K562 (cell line): ENCODE data around the gene ABT1. TPM values are rescaled to one million over a fixed set of nuclear protein-coding genes. Genes with fewer than 3 reads are reported as not detected.

Experiments used
- BACH1 ChIP-seq: fragments of 200-800 bp; sonication (Bioruptor generic); IDR thresholded peaks from 2 replicates; pipeline ENCODE4 v1.6.1; 2016; ENCODE audit warnings: missing genetic modification characterization, missing compliant biosample characterization
- BCOR ChIP-seq: fragments of 450-650 bp; IDR thresholded peaks from 2 replicates; pipeline ENCODE4 v1.6.1; 2016
- CHAMP1 ChIP-seq: fragments of 450-650 bp; IDR thresholded peaks from 2 replicates; pipeline ENCODE4 v1.6.1; 2016; ENCODE audit warnings: mild to moderate bottlenecking
- CHD2 ChIP-seq: IDR thresholded peaks from 2 replicates; pipeline ENCODE4 v1.6.1; 2011; ENCODE audit warnings: low read depth, low read length
- HEY1 ChIP-seq: fragments of 250-450 bp; sonication (Bioruptor Pico); IDR thresholded peaks from 2 replicates; pipeline ENCODE4 v1.5.0; 2020; ENCODE audit warnings: mild to moderate bottlenecking, moderate library complexity, borderline replicate concordance
- ILF3 ChIP-seq: fragments of 450-650 bp; IDR thresholded peaks from 2 replicates; pipeline ENCODE4 v1.6.1; 2018; ENCODE audit warnings: antibody characterized with exemption, mild to moderate bottlenecking, moderate library complexity, borderline replicate concordance
- MXD1 ChIP-seq: fragments of 250-450 bp; sonication (Bioruptor Pico); IDR thresholded peaks from 2 replicates; pipeline ENCODE4 v1.8.0; 2021; ENCODE audit warnings: borderline replicate concordance, mild to moderate bottlenecking, moderate library complexity; ENCODE audit not compliant: poor library complexity, severe bottlenecking
- RAD21 ChIP-seq, 2 experiments: fragments of 250-450 bp in 1 of 2; fragments of 450-650 bp in 1 of 2; sonication (Bioruptor Pico) in 1 of 2; formaldehyde crosslinking in 1 of 2; IDR thresholded peaks in 1 of 2; conservative IDR thresholded peaks in 1 of 2; 2 replicates each; pipeline versions ENCODE4 v1.4.0 to v1.8.0; 2020 to 2022; ENCODE audit warnings: mild to moderate bottlenecking in 2 of 2, moderate library complexity in 1 of 2
- SLC30A9 ChIP-seq: fragments of 250-450 bp; sonication (Bioruptor Pico); IDR thresholded peaks from 2 replicates; pipeline ENCODE4 v1.8.0; 2022; ENCODE audit warnings: mild to moderate bottlenecking, moderate library complexity
- ZNF277 ChIP-seq: fragments of 250-450 bp; sonication (Bioruptor Pico); IDR thresholded peaks from 2 replicates; pipeline ENCODE4 v1.8.0; 2022; ENCODE audit warnings: inconsistent platforms, mild to moderate bottlenecking, moderate library complexity, borderline replicate concordance
- ZNF512 ChIP-seq: IDR thresholded peaks from 2 replicates; pipeline ENCODE4 v1.6.1; 2016; ENCODE audit warnings: missing genetic modification characterization, missing compliant biosample characterization
- polyA plus RNA-seq, 8 experiments: library from polyadenylated mRNA; depleted of rRNA in 4 of 8; stranded (reverse) in 5 of 8; unstranded in 3 of 8; fragments of >200 nt; fragmentation: Nextera tagmentation in 2 of 8; fragmentation: Illumina TruSeq in 1 of 8; extraction: Ambion mirVana in 2 of 8; extraction: Trizol in 1 of 8; gene quantifications; 2 replicates each; pipeline versions ENCODE4 v1.2.1 to v1.2.3, GENCODE V29; 2011 to 2014; ENCODE audit warnings: inconsistent platforms in 1 of 8, missing spikeins in 1 of 8
- total RNA-seq, 7 experiments: library from RNA; depleted of rRNA in 6 of 7; stranded (reverse); fragments of >200 nt in 6 of 7; fragmentation: Illumina TruSeq in 2 of 7; extraction: Trizol in 2 of 7; gene quantifications; 2 replicates each; pipeline versions ENCODE4 v1.2.1 to v1.2.3, GENCODE V29; 2011 to 2021; ENCODE audit warnings: low replicate concordance in 1 of 7
- TF ChIP-seq, protein P1 (sequence below): fragments of 450-650 bp; IDR thresholded peaks from 2 replicates; pipeline ENCODE4 v1.6.1; 2016; ENCODE audit warnings: low read depth, mild to moderate bottlenecking, moderate library complexity
- TF ChIP-seq, protein P2 (sequence below): fragments of 250-450 bp; sonication (Bioruptor Pico); IDR thresholded peaks from 2 replicates; pipeline ENCODE4 v1.4.0; 2020; ENCODE audit warnings: mild to moderate bottlenecking, moderate library complexity
- TF ChIP-seq, protein P3 (sequence below): fragments of 450-650 bp; IDR thresholded peaks from one replicate; pipeline ENCODE4 v1.6.1; 2018; ENCODE audit warnings: mild to moderate bottlenecking, moderate library complexity; ENCODE audit not compliant: partially characterized antibody

The ABT1 gene
- total and polyA plus RNA-seq, 9 of the 15 experiments (the other 6 are each of a cell fraction or from before 2014, with no cell fraction given) = 8.8 to 52.7 (median 40.7) TPM

- TF ChIP-seq BCOR (peak; percentile 90), ZNF512 (tag) (0 out of 2 replicates have a peak, but pooled peaks have one; percentile 11), SLC30A9 (CRISPR knock-in tag) (no peak), MXD1 (no peak), CHD2 (no peak), HEY1 (CRISPR knock-in tag) (peak; percentile 56), RAD21 (CRISPR knock-in tag; conservative IDR thresholded peaks at IDR 0.05 in 1 of 2, IDR thresholded peaks at IDR 0.05 in 1 of 2) (peak; percentile 19 to 20; a peak in 1 of 4 replicates), BACH1 (tag) (peak; percentile 57; the same call in 1 of the 2 replicates), ILF3 (no peak), CHAMP1 (peak; percentile 92), ZNF277 (no peak)
- TF ChIP-seq, protein P1, sequence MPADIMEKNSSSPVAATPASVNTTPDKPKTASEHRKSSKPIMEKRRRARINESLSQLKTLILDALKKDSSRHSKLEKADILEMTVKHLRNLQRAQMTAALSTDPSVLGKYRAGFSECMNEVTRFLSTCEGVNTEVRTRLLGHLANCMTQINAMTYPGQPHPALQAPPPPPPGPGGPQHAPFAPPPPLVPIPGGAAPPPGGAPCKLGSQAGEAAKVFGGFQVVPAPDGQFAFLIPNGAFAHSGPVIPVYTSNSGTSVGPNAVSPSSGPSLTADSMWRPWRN = peak; percentile 71
- TF ChIP-seq, protein P2, sequence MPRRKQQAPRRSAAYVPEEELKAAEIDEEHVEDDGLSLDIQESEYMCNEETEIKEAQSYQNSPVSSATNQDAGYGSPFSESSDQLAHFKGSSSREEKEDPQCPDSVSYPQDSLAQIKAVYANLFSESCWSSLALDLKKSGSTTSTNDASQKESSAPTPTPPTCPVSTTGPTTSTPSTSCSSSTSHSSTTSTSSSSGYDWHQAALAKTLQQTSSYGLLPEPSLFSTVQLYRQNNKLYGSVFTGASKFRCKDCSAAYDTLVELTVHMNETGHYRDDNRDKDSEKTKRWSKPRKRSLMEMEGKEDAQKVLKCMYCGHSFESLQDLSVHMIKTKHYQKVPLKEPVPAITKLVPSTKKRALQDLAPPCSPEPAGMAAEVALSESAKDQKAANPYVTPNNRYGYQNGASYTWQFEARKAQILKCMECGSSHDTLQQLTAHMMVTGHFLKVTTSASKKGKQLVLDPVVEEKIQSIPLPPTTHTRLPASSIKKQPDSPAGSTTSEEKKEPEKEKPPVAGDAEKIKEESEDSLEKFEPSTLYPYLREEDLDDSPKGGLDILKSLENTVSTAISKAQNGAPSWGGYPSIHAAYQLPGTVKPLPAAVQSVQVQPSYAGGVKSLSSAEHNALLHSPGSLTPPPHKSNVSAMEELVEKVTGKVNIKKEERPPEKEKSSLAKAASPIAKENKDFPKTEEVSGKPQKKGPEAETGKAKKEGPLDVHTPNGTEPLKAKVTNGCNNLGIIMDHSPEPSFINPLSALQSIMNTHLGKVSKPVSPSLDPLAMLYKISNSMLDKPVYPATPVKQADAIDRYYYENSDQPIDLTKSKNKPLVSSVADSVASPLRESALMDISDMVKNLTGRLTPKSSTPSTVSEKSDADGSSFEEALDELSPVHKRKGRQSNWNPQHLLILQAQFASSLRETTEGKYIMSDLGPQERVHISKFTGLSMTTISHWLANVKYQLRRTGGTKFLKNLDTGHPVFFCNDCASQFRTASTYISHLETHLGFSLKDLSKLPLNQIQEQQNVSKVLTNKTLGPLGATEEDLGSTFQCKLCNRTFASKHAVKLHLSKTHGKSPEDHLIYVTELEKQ (CRISPR knock-in tag) = no peak
- TF ChIP-seq, protein P3, sequence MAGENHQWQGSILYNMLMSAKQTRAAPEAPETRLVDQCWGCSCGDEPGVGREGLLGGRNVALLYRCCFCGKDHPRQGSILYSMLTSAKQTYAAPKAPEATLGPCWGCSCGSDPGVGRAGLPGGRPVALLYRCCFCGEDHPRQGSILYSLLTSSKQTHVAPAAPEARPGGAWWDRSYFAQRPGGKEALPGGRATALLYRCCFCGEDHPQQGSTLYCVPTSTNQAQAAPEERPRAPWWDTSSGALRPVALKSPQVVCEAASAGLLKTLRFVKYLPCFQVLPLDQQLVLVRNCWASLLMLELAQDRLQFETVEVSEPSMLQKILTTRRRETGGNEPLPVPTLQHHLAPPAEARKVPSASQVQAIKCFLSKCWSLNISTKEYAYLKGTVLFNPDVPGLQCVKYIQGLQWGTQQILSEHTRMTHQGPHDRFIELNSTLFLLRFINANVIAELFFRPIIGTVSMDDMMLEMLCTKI = no peak
Observed at GRCh38 chr6:26571592-26572296, 25.0 kb upstream of the ABT1 start (continued).
